ENCODE results near the gene PIEZO1. TPM values are rescaled to one million over a fixed set of nuclear protein-coding genes. Genes with fewer than 3 reads are reported as not detected.

Gene PIEZO1
- total and polyA plus RNA-seq, 2 donors (not counting 3 experiments of a cell fraction or from before 2014, with no cell fraction given) = 298 to 322 TPM

GRCh38 chr16:88696441-88696840 is 88.6 kb downstream of the PIEZO1 start:
- Histone ChIP-seq H2AFZ (ENCODE audit: low read depth, low read length) (no peak overlapping the region), H3K36me3 (ENCODE audit: control insufficient read depth in 2 of 2, extremely low read depth in 1 of 2, insufficient read depth in 2 of 2, low read length in 2 of 2) (peaks cover 4 to 21% of the 10 kb centered on the region in 2 experiments), H4K20me1 (replicated peaks; ENCODE audit: control insufficient read depth, extremely low read depth, insufficient read depth, low read length) (no peaks in the 10 kb centered on the region), H3K9me1 (replicated peaks; ENCODE audit: control insufficient read depth, extremely low read depth, insufficient read depth, low read length) (no peaks in the 10 kb centered on the region), H3K27ac (ENCODE audit: insufficient read depth, low read depth, low read length) (no peak overlapping the region), H3K4me1 (ENCODE audit: control insufficient read depth, extremely low read depth, insufficient read depth, low read length) (peaks cover 13% of the 10 kb centered on the region), H3K9me3 (replicated peaks; ENCODE audit: control insufficient read depth, insufficient read depth, low read length) (no peaks in the 10 kb centered on the region), H3K27me3 (ENCODE audit: control insufficient read depth in 2 of 2, insufficient read depth in 2 of 2, low read length in 2 of 2) (no peaks in the 10 kb centered on the region), H3K4me3 (replicated peaks in 1 of 3; ENCODE audit: insufficient read depth in 1 of 3, low read depth in 1 of 3, low read length in 3 of 3) (no peak overlapping the region), H3K4me2 (ENCODE audit: insufficient read depth, low read length) (no peak overlapping the region), H3K9ac (replicated peaks; ENCODE audit: extremely low read depth, insufficient read depth, low read length) (no peak overlapping the region), H3K79me2 (ENCODE audit: control insufficient read depth, insufficient read depth, low read length) (peaks cover 2% of the 10 kb centered on the region)
- CTCF ChIA-PET = interaction anchor here (1.4 kb wide), 1 partner anchor 34 kb away, joined by 4 read pairs; the partner anchor contains the start of gene MVD
- POLR2A ChIA-PET = no interaction called here
- intact Hi-C loops (cut with micrococcal nuclease) (no loop called here), dilution Hi-C loops (cut with MboI; ENCODE audit: extremely low pct_ligation_motif_present, low sequenced_read_pairs) (no loop called here)
- DNase-seq (ENCODE audit: low read depth, low spot score) = no peak
- TF ChIP-seq POLR2AphosphoS5 (IDR thresholded peaks at IDR 0.05; ENCODE audit: insufficient read depth, low read depth, low read length) = no peak
- no peak for TF ChIP-seq JUN (IDR thresholded peaks at IDR 0.05; ENCODE audit: borderline replicate concordance, insufficient read depth, insufficient read length, low read depth)
- TF ChIP-seq GATA2 (IDR thresholded peaks at IDR 0.05; ENCODE audit: insufficient read depth, insufficient read length, low read depth, low read length) = no peak
- no peak for TF ChIP-seq MYC (IDR thresholded peaks at IDR 0.05; ENCODE audit: low read depth, low read length)
- no peak for TF ChIP-seq EZH2 (IDR thresholded peaks at IDR 0.05; ENCODE audit: borderline replicate concordance, low read depth, low read length, severe bottlenecking)
- no peak for TF ChIP-seq MAX (IDR thresholded peaks at IDR 0.05; ENCODE audit: insufficient read depth, insufficient read length)
- no peak for TF ChIP-seq FOS (IDR thresholded peaks at IDR 0.05; ENCODE audit: borderline replicate concordance, insufficient read depth, low read length)
- FAIRE-seq = no peak
- BruUV-seq (replicated peaks) = TSS peak; percentile 6

GRCh38 chr16:88695753-88696152 is 89.3 kb downstream of the PIEZO1 start:
- Histone ChIP-seq H3K9me1 (replicated peaks; ENCODE audit: control insufficient read depth, extremely low read depth, insufficient read depth, low read length) (no peaks in the 10 kb centered on the region), H3K27ac (ENCODE audit: insufficient read depth, low read depth, low read length) (no peak overlapping the region), H3K9me3 (replicated peaks; ENCODE audit: control insufficient read depth, insufficient read depth, low read length) (no peaks in the 10 kb centered on the region), H3K36me3 (ENCODE audit: control insufficient read depth in 2 of 2, extremely low read depth in 1 of 2, insufficient read depth in 2 of 2, low read length in 2 of 2) (peaks cover 4 to 21% of the 10 kb centered on the region in 2 experiments), H3K4me2 (ENCODE audit: insufficient read depth, low read length) (no peak overlapping the region), H3K27me3 (ENCODE audit: control insufficient read depth in 2 of 2, insufficient read depth in 2 of 2, low read length in 2 of 2) (no peaks in the 10 kb centered on the region), H2AFZ (ENCODE audit: low read depth, low read length) (no peak overlapping the region), H3K9ac (replicated peaks; ENCODE audit: extremely low read depth, insufficient read depth, low read length) (no peak overlapping the region), H3K4me3 (replicated peaks in 1 of 3; ENCODE audit: insufficient read depth in 1 of 3, low read depth in 1 of 3, low read length in 3 of 3) (no peak overlapping the region), H4K20me1 (replicated peaks; ENCODE audit: control insufficient read depth, extremely low read depth, insufficient read depth, low read length) (no peaks in the 10 kb centered on the region), H3K4me1 (ENCODE audit: control insufficient read depth, extremely low read depth, insufficient read depth, low read length) (peaks cover 7% of the 10 kb centered on the region), H3K79me2 (ENCODE audit: control insufficient read depth, insufficient read depth, low read length) (no peaks in the 10 kb centered on the region)
- ChIA-PET CTCF (interaction anchor here (1.4 kb wide), 1 partner anchor 33 kb away, joined by 4 read pairs; the partner anchor contains the start of gene MVD), POLR2A (no interaction called here)
- no peak for FAIRE-seq
- dilution Hi-C loops (cut with MboI; ENCODE audit: extremely low pct_ligation_motif_present, low sequenced_read_pairs) (no loop called here), intact Hi-C loops (cut with micrococcal nuclease) (no loop called here)
- no TSS peak for BruUV-seq (replicated peaks)
- TF ChIP-seq POLR2A (IDR thresholded peaks at IDR 0.05; ENCODE audit: low read depth, low read length) (no peak), GATA2 (IDR thresholded peaks at IDR 0.05; ENCODE audit: insufficient read depth, insufficient read length, low read depth, low read length) (no peak), POLR2AphosphoS5 (IDR thresholded peaks at IDR 0.05; ENCODE audit: insufficient read depth, low read depth, low read length) (no peak), FOS (IDR thresholded peaks at IDR 0.05; ENCODE audit: borderline replicate concordance, insufficient read depth, low read length) (no peak), JUN (IDR thresholded peaks at IDR 0.05; ENCODE audit: borderline replicate concordance, insufficient read depth, insufficient read length, low read depth) (no peak), MYC (IDR thresholded peaks at IDR 0.05; ENCODE audit: low read depth, low read length) (no peak), MAX (IDR thresholded peaks at IDR 0.05; ENCODE audit: insufficient read depth, insufficient read length) (no peak), CTCF (IDR thresholded peaks at IDR 0.05; ENCODE audit: extremely low read depth in 1 of 2, insufficient read depth in 1 of 2, low read depth in 1 of 2, low read length in 2 of 2) (no peak), EZH2 (IDR thresholded peaks at IDR 0.05; ENCODE audit: borderline replicate concordance, low read depth, low read length, severe bottlenecking) (no peak)
- DNase-seq (ENCODE audit: low read depth, low spot score) = no peak
